ENCODE data around the gene CAMSAP2.

DNA sequence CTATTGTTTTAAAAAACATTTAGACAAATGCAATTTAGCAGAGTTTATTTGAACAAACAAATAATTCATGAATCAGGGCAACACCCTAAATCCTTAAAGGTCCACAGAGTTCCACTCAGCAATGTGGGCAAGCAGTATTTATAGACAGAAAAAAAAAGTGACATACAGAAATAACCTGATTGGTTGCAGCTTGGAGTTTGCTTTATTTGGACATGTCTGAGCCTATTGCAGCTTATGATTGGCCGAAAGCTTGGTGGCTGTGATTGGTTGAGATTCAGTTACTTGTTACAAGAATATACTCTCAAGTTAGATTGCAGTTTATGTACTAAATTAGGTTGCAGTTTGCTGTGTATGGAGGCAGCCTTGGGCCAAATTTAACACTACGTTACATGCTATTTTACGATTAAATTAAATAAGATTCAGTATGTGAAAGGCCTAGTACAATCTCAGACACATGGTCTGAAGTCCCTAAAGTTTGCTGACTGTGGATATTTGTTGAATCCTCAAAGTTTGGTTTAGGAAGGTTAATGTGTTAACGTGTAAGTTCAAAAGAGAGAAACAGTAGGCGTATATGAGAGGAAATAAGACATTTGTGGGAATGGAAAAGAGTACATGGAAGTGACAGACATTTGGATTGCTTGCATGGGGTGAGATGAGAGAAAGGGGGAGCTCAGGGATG lies 6.9 kb upstream of the CAMSAP2 start:
- TF ChIP-seq POLR2A (IDR thresholded peaks at IDR 0.05) (no peak), POLR2AphosphoS5 (IDR thresholded peaks at IDR 0.05) (no peak), EP300 (IDR thresholded peaks at IDR 0.05) (no peak)
- TF ChIP-seq, protein P1, sequence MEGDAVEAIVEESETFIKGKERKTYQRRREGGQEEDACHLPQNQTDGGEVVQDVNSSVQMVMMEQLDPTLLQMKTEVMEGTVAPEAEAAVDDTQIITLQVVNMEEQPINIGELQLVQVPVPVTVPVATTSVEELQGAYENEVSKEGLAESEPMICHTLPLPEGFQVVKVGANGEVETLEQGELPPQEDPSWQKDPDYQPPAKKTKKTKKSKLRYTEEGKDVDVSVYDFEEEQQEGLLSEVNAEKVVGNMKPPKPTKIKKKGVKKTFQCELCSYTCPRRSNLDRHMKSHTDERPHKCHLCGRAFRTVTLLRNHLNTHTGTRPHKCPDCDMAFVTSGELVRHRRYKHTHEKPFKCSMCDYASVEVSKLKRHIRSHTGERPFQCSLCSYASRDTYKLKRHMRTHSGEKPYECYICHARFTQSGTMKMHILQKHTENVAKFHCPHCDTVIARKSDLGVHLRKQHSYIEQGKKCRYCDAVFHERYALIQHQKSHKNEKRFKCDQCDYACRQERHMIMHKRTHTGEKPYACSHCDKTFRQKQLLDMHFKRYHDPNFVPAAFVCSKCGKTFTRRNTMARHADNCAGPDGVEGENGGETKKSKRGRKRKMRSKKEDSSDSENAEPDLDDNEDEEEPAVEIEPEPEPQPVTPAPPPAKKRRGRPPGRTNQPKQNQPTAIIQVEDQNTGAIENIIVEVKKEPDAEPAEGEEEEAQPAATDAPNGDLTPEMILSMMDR (IDR thresholded peaks at IDR 0.05): no peak

Data from upper lobe of left lung (tissue), 4 donors.